ENCODE results near the gene VMO1.

GRCh38 chr17:4788807-4789700 lies 2.9 kb upstream of the VMO1 start, which contains the start of gene GLTPD2:
- no peak for TF ChIP-seq EZH2 (IDR thresholded peaks at IDR 0.05; ENCODE audit: insufficient read depth, poor library complexity, severe bottlenecking)
- TF ChIP-seq EZH2phosphoT487 (IDR thresholded peaks at IDR 0.05; ENCODE audit: insufficient read depth, low read depth): no peak
